ENCODE measurements around the gene M1AP.
A peak's percentile ranks its signal among the peaks of the same experiment; 100 is the strongest.
"Not testable (repeated sequence)": the region's sequence is repeated elsewhere in the genome, so short reads cannot be mapped to it uniquely, and the experiment has no call there.

M1AP gene

DNA sequence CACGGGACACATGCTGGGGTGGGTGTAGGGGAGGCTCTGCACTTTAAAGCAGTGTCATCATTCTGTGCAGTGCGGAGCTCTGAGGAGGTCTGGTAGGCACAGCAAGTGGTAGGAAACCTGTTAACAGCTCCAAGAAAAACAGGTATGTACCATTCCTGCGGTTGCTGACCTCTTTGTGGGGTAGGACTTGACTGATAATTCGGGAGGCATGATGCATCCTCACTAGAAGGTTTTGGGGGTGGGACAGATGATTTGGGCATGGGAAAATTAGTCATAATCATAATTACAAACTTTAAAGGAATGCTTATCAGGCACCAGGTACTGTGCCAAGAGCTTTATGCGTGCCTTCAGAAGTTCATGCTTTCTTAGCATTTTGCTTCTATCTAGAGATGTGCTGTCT lies 83.9 kb downstream of the M1AP start:
- DNase-seq (ENCODE audit: low read depth), result no peak

DNA sequence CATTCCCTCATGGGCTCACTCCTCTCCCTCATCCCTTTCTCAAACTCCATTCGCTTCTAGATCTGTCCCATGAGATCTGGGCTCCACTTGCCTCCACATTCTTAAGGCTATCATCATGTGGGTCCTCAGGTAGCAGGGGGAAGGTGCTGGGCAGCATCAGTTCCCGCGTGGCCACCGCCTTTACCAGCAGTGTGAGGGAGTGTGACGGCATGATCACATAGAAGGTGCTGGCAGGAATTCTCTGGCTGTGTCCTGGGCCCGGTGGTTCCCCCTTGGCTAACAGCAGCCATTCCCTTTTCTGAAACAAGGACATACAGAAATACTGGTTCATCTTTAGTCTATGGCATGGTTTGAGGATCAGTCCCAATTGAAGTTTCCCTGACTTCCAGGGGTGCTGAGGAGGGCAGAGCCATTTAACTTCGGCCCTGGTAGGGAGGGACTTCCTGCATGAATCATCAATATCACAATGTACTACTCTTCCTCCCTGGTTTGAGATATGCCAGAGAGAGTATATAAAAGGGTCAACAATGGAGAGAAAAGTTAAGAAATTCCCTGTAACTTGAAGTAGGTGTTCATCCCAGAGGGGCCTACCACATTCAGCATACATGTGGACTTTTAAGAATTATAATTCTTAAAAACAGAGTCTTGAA lies 85.9 kb downstream of the M1AP start:
- DNase-seq (ENCODE audit: low read depth), result no peak

DNA sequence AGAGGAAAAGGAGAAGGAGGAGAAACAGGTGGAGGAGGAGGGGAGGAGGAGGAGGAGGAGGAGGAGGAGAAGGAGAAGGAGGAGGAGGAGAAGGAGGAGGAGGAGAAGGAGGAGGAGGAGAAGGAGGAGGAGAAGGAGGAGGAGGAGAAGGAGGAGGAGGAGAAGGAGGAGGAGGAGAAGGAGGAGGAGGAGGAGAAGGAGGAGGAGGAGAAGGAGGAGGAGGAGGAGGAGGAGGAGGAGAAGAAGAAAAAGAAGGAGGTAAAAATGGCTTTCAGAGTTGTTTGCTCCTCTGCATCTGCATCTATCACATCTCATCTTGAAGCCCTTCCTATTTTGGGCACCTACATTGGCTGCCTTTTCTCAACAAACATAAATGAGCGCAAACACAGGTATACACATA lies 87.1 kb downstream of the M1AP start:
- DNase-seq (ENCODE audit: low read depth), result not testable (repeated sequence)

DNA sequence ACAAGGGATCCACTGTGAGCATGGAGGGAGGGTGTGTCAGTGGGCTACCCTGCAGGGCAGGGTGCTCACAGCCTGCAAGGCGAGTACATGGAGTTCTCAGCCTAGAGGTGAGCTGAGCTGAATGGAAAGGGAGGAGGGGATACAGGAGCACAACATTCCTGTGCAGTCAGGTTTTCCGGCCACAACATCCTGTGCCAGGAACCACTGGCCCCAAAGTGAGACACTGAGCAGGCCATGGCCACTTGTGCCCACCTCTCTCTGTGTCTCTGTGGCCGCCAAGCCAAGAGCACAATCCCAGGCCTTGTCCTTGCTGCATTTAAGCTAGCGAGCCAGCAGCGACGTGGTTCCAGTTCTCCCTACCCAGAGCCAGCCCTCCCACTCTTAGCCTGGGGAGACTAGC lies 87.5 kb downstream of the M1AP start:
- no peak for DNase-seq (ENCODE audit: low read depth)

DNA sequence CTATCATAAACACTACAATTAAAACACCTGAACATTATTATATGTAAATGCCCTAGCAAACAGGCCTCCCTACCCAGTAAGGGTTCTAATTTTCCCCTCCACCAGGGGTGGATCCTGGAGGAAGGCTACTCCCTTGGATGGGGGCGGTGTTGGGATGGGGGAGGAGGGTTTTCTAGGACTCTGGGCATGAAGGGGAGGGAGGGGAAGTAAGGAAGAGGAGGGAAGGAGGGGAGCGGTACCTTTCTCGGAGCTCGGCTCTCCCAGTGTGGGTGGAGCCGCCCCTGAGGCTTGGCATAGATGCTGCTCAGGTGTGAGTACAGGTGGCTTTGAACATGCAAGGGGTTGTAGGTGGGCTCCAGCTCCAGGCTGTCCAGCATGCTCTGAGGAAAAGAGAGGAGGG lies 88.2 kb downstream of the M1AP start:
- DNase-seq (ENCODE audit: low read depth), result no peak

DNA sequence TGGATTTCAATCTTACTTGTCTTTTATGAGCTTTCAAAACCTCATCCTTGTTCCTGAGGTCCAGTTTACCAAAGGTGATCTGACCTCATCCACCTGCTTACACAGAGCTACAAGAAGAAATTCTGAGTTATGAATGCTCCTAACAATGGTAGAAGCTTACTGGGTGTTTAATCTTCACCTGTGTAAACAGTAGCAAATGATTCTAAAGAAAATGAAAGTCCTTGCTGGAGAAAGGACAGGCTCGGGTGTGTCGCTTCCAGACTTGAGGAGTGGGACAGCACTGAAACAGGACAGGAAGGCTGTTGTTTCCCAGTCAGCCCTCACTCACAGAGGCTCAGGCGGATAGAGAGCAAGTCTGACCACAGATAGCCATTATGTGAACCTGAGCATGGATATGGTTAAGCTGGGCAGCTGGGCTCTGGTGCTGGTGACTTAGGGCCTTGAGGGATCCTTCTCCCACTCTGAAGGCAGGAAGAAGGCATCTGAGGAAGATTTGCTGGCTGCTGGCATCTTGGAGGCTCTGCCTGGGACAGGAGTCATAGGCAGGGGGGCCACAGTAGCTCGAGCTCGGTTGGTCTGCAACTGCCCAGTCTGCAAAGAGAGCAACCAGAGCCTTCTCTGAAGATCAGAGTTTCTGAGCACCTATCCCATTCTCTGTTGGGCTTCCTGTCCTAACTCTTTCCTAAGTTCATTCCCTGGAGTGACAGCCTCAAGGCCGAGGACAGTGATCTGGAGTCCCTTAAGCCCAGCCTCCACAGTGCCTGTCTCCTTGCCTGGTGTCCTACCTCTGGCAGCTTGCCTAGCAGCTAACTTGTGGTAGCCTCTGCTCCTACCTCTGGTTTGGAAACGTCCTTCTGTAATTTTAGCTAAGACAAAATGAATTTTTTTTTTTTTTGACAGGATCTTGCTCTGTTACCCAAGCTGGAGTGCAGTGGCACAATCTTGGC lies 89.6 kb downstream of the M1AP start:
- DNase-seq (ENCODE audit: low read depth), result no peak

DNA sequence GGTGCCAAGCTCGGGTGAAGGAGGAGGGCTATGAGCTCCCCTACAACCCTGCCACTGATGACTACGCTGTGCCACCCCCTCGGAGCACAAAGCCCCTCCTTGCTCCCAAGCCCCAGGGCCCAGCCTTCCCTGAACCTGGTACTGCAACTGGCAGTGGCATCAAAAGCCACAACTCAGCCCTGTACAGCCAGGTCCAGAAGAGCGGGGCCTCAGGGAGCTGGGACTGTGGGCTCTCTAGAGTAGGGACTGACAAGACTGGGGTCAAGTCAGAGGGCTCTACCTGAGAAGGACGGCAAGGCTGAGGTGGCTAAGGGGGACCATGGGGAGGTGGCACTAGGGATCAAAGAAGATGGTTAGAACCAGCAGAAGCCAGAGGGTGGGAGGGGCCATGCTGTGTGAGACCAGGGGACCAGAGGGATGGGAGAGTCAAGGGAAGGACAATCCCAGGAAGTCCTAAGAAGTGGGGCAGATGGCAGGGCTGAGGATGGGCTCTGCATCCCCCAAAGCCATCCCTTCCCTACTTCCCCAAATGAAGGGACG lies 91.2 kb downstream of the M1AP start:
- DNase-seq (ENCODE audit: low read depth), result no peak

DNA sequence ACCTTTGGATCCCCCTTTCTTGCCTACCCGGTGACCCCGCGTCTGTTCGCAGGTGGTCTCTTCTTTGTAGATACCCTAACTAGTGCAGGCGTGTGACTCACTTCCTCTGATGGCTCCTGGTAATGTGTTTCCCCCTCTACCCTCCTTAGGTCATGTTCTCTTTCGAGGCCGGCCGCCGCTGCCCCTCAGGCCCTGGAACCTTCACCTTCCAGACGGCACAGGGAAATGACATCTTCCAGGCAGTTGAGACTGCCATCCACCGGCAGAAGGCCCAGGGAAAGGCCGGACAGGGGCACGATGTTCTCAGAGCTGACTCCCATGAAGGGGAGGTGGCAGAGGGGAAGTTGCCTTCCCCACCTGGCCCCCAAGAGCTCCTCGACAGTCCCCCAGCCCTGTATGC lies 92.0 kb downstream of the M1AP start:
- no peak for DNase-seq (ENCODE audit: low read depth)

DNA sequence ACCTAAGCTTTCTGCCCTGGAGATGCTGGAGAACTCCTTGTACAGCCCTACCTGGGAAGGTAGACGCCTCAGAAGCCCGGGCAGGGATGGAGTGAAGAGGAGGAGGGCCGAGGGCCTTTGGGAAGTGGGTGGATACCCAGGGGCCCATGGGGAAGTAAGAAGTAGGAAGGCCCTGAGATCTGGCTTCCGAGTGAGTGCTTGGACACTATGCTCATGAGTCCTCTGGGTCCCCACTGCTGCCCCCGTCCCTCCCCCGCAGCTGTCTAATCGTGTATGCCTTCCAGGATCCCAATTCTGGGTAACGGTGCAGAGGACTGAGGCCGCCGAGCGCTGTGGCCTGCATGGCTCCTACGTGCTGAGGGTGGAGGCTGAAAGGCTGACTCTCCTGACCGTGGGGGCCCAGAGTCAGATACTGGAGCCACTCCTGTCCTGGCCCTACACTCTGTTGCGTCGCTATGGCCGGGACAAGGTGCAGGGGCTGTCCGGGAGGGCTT lies 92.5 kb downstream of the M1AP start:
- no peak for DNase-seq (ENCODE audit: low read depth)

DNA sequence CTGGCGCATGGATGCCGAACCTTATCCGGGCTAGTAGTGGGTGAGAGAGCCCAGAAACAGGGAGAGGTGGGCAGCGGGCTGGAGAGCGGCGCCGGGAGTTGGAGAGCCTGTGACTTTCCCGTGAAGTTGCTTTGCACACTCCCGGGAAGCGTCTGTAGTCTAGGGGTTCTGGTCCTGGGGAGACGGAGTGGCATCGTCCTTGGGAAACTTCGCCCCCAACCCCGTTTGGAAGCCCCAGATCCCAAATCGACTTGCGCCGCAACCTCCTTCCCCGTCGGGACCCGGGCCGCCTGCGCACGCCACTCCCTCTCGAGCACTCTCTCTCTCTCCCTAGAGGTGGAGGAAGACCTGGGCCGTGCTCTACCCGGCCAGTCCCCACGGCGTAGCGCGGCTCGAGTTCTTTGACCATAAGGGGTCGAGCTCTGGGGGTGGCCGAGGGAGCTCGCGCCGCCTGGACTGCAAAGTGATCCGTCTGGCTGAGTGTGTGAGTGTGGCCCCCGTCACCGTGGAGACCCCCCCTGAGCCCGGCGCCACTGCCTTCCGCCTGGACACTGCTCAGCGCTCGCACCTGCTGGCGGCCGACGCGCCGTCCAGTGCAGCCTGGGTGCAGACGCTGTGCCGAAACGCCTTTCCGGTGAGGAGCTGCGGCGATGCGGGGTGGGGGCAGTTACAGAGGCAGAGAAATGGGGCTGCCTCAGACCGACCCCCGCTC lies 93.2 kb downstream of the M1AP start:
- no peak for DNase-seq (ENCODE audit: low read depth)

DNA sequence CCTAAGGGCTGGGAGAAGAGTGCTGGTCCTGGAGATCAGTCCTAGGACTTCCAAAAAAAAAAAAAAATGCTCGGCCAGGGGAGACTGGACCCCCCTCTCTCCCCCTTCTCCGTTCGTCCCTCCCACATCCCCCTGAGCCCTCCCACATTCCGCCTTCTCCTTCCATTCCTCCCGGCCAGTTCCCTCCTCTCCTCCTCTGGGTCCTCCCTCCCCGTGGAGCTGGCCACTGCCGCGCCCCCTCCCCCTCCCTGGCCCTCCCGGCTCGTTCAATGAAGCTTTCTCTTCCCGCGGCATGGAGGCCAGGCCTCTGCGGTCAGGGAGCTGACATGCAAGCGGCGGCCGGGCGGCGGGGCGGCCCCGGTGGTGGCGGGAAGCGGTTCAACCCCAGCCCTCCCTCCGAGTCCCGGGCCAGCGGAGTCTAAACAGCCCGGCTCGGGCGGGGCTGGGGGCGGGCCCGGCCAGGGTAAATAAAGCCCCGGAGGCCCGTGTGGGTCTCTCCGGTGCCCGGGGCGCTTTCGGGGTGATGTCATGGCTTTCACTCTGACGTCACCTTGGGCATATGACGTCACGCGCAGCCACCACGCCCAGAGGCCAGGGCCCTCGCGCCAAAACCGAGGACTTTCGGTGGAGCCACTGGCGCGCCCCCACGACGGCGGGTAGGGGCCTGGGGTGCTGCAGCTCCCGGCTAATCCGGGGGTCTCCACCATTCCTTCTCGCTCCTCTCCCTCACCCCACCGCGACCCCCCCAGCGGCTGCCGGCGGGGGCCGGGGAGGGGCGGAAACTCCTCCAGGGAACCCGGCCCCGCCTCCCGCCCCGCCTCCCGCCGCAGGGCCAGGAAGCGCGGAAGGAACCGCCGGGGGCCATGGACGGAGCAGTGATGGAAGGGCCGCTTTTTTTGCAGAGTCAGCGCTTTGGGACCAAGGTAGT lies 94.0 kb downstream of the M1AP start, which contains the start of the genes DOK1 and LOXL3:
TSS of gene DOK1 (plus strand) at position 829 of the 928 bp plus-strand sequence. CDS start at position 864, 35 bp downstream.
TSS of gene LOXL3 (minus strand) at position 51 of the 928 bp plus-strand sequence. CDS start 1,308 bp downstream, outside the sequence.
- DNase-seq (ENCODE audit: low read depth), result peak; percentile 70

DNA sequence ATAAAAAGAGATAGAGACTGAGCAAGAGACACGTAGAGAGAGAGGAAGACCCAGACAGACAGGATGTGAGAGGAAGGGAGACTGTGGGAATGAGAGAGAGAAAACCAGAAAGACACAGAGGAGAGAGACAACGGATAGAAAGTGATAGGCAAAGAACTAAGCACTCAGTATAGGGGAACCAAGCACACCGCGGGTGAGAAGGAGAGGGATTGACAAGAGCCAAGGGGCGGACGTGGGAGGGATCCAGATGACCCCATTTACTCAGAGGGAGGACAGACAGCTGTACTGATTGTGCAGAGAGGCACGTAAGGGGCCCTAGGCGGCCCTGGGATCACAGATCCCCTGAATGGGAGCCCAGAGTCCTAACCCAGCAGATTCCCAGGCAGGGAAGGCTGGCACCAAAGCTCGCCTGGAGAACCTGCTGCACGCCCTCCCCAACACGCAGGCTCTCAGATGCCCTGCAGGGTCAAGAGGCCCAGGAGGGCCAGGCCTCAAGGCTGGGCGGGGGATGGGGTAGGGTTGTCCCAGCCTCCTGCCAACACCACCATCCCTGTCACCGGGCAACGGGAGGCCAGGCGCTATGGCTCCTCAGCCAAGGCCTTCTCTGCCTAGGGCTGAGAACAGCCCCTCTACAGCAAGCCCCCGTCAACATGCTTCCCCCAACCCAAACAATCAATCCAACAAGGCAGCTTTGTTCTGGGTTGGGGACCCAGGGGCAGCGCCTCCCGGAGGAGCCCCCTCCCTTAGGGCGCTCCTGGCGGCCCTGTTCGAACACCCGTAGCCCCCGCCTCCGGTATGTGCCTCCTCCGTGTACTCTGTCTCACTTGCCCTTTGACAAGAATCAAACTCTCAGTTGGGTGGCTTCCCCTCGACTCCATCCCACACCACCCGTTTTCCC lies 95.0 kb downstream of the M1AP start:
- no peak for DNase-seq (ENCODE audit: low read depth)

DNA sequence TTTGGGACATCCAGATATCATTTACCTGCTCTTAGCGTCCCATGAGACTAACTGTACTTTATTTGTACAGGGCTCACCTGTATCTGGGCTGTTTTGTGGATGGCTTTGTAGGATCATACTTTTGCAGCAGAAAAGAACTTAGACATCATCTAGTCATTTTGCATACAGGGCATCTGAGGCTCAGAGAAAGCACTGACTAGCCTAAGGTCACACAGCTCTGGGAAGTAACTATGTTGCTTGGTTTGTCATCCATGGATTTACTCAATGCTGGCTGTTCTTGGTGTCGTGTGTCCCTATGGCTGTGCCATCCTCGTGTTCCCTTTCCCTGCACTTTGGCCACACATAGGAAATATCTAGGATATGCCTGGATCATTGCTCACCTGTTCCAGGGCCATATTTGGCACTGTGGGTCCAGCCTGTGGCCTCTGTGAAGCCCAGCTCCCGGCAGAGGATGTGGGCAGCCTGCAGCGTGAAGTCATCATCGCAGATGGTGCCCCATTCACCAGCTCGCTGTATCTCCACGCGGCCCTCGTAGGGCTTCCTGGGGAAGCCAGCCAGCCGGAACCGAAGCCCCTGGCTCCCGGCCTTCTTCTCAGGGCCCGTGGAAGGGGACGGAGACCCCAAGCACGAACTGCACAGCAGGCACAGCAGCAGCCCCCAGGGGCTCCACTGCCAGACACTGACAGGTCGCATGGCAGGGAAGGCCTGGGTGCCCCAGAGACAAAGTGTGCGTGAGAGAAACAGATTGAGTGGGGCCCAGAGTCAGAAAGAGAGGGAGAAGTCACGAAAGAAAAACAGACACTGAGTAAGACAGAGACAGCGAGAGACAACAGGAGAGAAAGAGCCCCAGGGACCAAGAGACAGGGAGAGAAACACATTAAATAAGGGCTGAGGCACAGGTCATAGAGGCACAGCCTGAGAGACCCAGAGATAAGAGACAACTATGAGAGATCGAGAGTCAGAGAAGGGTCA lies 95.9 kb downstream of the M1AP start:
- no peak for DNase-seq (ENCODE audit: low read depth)

DNA sequence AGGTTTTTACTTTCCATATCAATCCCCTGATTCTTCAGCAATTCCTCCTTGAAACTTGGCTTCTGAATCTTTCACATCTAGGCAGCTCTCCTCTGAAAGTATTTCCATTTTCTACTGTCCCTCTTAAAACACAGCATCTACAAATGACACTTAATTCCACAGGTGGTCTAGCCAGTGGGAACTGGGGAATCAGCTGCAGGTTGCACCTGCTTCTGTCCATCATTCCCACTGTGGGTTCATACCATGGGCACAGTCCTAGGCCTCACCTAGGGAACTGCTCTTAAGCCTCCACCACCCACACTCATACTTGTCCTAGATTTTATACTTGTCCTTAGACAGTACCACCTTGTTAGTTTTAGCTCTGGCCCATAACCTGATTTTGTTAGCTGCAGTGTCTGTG lies 96.6 kb downstream of the M1AP start:
- no peak for DNase-seq (ENCODE audit: low read depth)

DNA sequence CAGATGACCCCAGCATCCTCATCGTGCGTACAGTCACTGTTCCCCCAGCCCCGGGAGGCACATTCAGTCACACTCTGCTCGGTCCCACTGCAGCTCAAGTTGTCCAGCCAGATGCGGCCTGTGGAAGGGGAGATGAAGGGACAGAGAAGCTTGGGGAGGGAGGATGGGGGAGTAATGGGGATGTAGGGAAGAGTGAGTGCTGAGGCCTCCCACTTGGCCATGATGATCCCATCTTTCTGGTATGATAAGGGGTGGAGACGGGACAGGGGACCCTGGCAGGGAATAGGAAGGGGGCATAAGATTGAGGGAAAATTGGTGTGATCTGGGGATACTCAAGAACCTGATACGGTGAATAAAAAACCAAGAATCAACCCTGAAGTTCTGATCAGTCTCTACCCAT lies 97.9 kb downstream of the M1AP start:
- DNase-seq (ENCODE audit: low read depth), result no peak

DNA sequence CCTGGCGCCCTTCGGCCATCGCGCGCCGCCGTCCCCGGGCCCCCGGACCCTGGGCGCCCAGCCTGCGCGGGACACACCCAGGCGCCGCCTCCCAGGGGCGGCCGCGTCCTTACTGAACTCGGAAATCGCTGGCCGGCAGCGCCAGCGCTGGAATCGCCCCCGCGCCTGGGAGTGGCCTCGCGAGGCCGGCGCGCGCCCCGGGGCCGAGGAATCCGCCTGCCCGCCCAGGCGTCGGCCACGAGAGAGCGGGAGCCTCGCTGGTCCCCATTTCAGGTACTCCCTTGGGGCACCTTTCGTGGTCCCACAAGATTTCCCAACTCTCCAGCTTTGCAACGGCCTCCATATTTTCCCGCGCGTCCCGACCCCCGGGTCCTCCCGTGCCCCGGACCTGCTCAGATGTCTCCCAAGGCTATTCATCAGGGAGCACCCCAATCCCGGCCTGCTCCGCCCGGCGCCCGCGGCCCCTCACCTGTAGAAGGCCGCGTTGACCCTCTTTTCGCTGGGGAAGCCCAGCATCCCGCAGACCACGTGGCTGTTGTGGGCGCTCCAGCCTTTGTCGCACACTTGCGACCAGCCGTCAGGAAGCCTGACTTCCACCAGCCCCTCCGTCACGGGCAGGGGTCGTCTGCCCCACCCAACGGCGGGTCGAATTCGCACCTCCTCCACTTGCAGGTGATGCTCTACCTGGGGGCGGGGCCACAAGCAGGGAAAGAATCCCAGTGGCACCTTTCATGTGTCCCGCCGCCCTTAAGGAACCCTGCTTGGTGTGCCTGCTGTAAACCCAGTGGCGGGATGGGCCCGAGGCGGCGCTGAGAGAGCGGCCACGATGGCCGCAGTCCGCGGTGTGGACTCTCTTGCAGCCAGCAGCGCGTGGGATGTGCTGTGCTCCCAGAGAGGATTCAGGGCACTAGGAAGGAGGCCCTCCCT lies 99.0 kb downstream of the M1AP start:
- no peak for DNase-seq (ENCODE audit: low read depth)

DNA sequence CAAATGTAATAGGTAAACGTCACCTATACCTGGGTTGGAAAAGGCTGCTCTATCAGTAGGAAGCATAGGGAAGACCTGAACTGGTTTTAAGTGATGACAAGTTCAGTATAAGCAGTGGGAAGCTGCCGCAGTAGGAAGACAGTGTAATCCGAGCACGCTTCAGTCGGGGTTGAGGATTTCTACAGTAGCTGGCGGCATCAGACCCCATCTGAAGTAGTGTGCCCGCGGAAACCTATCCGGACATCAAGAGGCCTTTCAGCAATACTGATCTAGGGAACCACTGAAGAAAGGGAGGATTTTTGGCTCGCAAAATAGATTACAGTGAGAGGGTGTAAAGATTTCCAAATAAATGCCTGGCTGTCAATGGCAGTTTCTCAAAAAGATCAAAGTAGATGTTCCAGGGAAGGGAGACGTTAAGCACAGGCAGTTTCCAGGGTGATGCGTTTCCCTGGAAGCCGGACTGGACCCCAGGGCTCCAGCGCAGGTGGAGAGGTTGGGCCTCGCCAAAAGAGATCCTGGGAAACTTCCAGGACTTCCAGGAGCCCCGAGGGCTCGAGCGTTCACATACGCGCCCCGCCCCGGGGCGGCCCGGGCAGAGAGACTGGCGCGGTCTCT lies 99.7 kb downstream of the M1AP start:
- DNase-seq (ENCODE audit: low read depth), result no peak
